HG03442 (cell line): ENCODE measurements around the gene DPRX.

Source experiments
- ATAC-seq: cut with Tn5 transposase; IDR thresholded peaks from one replicate; pipeline ENCODE4 v1.9.1; 2021; ENCODE audit warnings: mild to moderate bottlenecking, moderate library complexity; ENCODE audit not compliant: unreplicated experiment

The DPRX gene

GRCh38 chr19:53631949-53632407, at the start of gene DPRX:
Gene DPRX (plus strand): TSS chr19:53631999. CDS start chr19:53632107, 108 bp downstream.
- no peak for ATAC-seq

GRCh38 chr19:53583181-53583580, 48.6 kb upstream of the DPRX start:
- ATAC-seq, result no peak

GRCh38 chr19:53586277-53586691, 45.5 kb upstream of the DPRX start:
- no peak for ATAC-seq

GRCh38 chr19:53594811-53595509, 36.8 kb upstream of the DPRX start:
- no peak for ATAC-seq

- ATAC-seq, result no peak
Measured at GRCh38 chr19:53595510-53595867, 36.3 kb upstream of the DPRX start.

GRCh38 chr19:53596056-53596455, 35.7 kb upstream of the DPRX start:
- ATAC-seq, result no peak

GRCh38 chr19:53597023-53597422, 34.8 kb upstream of the DPRX start:
- no peak for ATAC-seq

GRCh38 chr19:53598361-53598760, 33.4 kb upstream of the DPRX start:
- ATAC-seq, result no peak

- ATAC-seq, result no peak
Measured at GRCh38 chr19:53600217-53600616, 31.6 kb upstream of the DPRX start.

- ATAC-seq, result no peak
Measured at GRCh38 chr19:53606031-53606430, 25.8 kb upstream of the DPRX start.

- no peak for ATAC-seq
Measured at GRCh38 chr19:53608381-53608780, 23.4 kb upstream of the DPRX start.

- no peak for ATAC-seq
Measured at GRCh38 chr19:53612762-53613526, 18.9 kb upstream of the DPRX start.

GRCh38 chr19:53621885-53622740, 9.7 kb upstream of the DPRX start:
- ATAC-seq, result no peak

GRCh38 chr19:53624771-53625545, 6.8 kb upstream of the DPRX start:
- no peak for ATAC-seq

- ATAC-seq, result no peak
Measured at GRCh38 chr19:53626486-53626885, 5.3 kb upstream of the DPRX start.

GRCh38 chr19:53626976-53627375, 4.8 kb upstream of the DPRX start:
- no peak for ATAC-seq

- ATAC-seq, result no peak
Measured at GRCh38 chr19:53634768-53635167, 3.0 kb downstream of the DPRX start.

GRCh38 chr19:53639471-53639870, 7.7 kb downstream of the DPRX start:
- no peak for ATAC-seq

- no peak for ATAC-seq
Measured at GRCh38 chr19:53642381-53643099, 10.7 kb downstream of the DPRX start.
